Activated CD4-positive, alpha-beta T cell treated with anti-CD3 and anti-CD28 coated beads for 36 hours (primary cell): ENCODE data around the gene ITGAE. TPM values are rescaled to one million over a fixed set of nuclear protein-coding genes. Genes with fewer than 3 reads are reported as not detected.

Experiments used
- ATAC-seq: fragments of 200-7000 bp; cut with Tn5 transposase; one replicate; pipeline ENCODE4 v1.10.0; 2021; ENCODE audit warnings: mild to moderate bottlenecking, moderate library complexity
- CTCF ChIA-PET: fragments of 350-600 bp; sonication (Branson Sonifier 250); formaldehyde crosslinking; loops from one replicate; lab custom pipeline; 2021; ENCODE audit warnings: antibody characterized with exemption; lab: Charles Lee
- POLR2A ChIA-PET: fragments of 350-600 bp; sonication (Branson Sonifier 250); formaldehyde crosslinking; loops from one replicate; lab custom pipeline; 2021; ENCODE audit warnings: antibody characterized with exemption, inconsistent platforms; lab: Charles Lee
- DNase-seq: peaks from one replicate; pipeline ENCODE4 v3.0.0-alpha.2; 2020
- H3K27ac Mint-ChIP-seq: one replicate; pipeline ENCODE4 v1.8.0; 2021; ENCODE audit warnings: mixed read lengths
- H3K27me3 Mint-ChIP-seq: one replicate; pipeline ENCODE4 v1.8.0; 2021; ENCODE audit warnings: mixed read lengths
- H3K36me3 Mint-ChIP-seq: one replicate; pipeline ENCODE4 v1.8.0; 2021; ENCODE audit warnings: low read depth, mixed read lengths
- H3K4me1 Mint-ChIP-seq: one replicate; pipeline ENCODE4 v1.8.0; 2021; ENCODE audit warnings: mixed read lengths
- H3K4me3 Mint-ChIP-seq: one replicate; pipeline ENCODE4 v1.8.0; 2021; ENCODE audit warnings: mild to moderate bottlenecking, moderate library complexity, mixed read lengths
- H3K9me3 Mint-ChIP-seq: one replicate; pipeline ENCODE4 v1.8.0; 2021; ENCODE audit warnings: low read depth, mixed read lengths
- intact Hi-C, 2 experiments: fragments of 100-400 bp; cut with DNase I in 1 of 2; cut with micrococcal nuclease in 1 of 2; formaldehyde crosslinking; loops; one replicate each; pipeline versions ENCODE4 v1.14.2 to v1.15.1; 2022 to 2024; cut with DNase I, micrococcal nuclease
- total RNA-seq, 2 experiments: library from RNA; stranded (reverse); gene quantifications; one replicate each; pipeline ENCODE4 v1.2.3, GENCODE V29; 2021

The ITGAE gene
- total RNA-seq, 2 experiments from 2014 or later, result 20.9 to 41.1 TPM

DNA sequence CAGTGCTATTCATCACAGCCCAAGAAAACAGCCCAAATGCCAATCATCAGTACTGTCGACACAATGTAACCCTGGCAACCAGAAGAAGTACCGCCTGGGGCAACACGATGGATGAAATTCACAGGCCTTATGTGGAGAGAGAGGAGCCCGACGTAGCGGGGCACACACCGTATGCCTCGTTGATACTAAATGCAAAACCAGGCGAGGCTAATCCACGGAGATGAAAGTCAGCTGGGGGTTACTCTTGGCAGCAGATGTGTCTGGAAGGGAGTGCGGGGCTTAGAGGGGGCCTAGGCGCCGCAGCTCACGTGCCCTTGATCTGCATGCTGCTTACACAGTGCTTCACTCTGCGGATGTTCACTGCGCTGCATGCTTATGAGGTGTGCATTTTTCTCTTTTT is 29.8 kb downstream of the ITGAE start:
- ATAC-seq (peak; percentile 55), DNase-seq (no peak)
- H3K36me3 Mint-ChIP-seq, result no peaks in the 10 kb centered on the region
- H3K4me3 Mint-ChIP-seq, result no peak overlapping the region
- POLR2A ChIA-PET, result no interaction called here
- H3K4me1 Mint-ChIP-seq, result peaks cover 38% of the 10 kb centered on the region
- peaks cover 6% of the 10 kb centered on the region for H3K27me3 Mint-ChIP-seq
- peaks cover 2% of the 10 kb centered on the region for H3K9me3 Mint-ChIP-seq
- CTCF ChIA-PET, result interaction anchor here (0.7 to 1.9 kb wide), 3 partner anchors 32 to 55 kb away, joined by 3 to 9 read pairs (median 3); no protein-coding TSS in a partner anchor
- intact Hi-C loops, result no loop called here
- no peak overlapping the region for H3K27ac Mint-ChIP-seq

DNA sequence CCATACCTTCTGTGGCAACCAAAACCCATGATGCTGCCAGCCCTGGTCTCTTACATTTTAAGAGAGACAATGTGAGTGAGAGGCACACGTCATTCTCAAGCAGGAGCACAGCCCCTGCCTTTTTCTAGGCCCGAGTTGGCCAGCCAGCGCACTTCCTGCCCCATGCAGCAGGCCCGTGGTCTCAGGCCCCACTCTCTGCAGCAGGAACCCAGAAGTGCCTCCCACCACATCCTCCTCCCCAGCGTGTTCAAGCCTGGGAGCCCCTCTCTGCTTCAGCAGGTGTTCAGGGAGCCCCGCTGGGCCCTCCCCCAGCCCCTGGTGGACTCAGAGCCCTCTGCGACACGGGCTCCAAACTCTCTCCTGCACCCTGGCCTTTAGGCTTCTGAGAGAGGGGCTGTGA is 30.5 kb downstream of the ITGAE start:
- peaks cover 45% of the 10 kb centered on the region for H3K4me1 Mint-ChIP-seq
- intact Hi-C loops, result no loop called here
- no peak for DNase-seq
- POLR2A ChIA-PET, result no interaction called here
- H3K9me3 Mint-ChIP-seq, result peaks cover 2% of the 10 kb centered on the region
- ATAC-seq, result peak; percentile 27
- no peak overlapping the region for H3K27ac Mint-ChIP-seq
- H3K36me3 Mint-ChIP-seq, result no peaks in the 10 kb centered on the region
- H3K27me3 Mint-ChIP-seq, result peaks cover 6% of the 10 kb centered on the region
- H3K4me3 Mint-ChIP-seq, result no peak overlapping the region
- CTCF ChIA-PET, result no interaction called here

DNA sequence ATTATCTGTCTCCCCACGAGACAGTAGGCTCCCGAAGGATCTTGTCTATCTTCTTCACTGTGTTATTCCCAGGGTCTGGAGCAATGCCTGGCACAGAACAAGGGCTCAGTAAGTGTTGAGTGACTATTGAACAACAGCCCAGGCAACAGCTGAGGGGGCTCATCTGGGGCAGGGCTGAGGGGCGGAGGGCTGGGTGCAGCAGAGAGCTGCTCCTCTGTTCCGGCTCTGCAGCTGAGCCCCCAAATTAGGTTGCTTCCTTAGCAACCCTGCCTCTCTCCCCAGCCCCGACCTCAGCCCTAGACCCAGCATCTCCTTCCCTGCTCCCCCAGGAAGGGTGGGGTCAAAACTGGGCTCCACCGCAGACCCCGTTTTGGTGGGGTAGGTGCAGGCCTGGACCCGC is 32.2 kb downstream of the ITGAE start:
- ChIA-PET CTCF (no interaction called here), POLR2A (no interaction called here)
- Mint-ChIP-seq H3K9me3 (peaks cover 2% of the 10 kb centered on the region), H3K27ac (no peak overlapping the region), H3K36me3 (no peaks in the 10 kb centered on the region), H3K4me3 (no peak overlapping the region), H3K27me3 (peaks cover 6% of the 10 kb centered on the region), H3K4me1 (peaks cover 61% of the 10 kb centered on the region)
- no peak for ATAC-seq
- intact Hi-C loops, result no loop called here
- DNase-seq, result no peak

DNA sequence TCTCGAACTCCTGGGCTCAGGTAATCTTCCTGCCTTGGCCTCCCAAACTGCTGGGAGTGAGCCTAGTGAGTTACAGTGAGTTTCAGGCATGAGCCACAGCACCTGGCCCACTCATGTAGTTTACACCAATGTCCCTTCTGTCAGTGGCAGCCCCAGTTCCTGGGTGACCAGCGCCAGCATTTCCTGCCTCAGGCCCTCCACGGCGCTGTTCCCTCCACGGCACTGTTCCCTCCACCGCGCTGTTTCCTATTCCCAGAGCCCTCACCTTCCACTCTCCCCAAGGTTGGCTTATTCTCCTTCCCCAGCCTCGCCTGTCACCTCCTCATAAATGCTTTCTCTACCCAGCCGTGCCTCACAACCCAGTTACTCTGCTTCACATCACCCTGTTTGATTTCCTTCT is 32.6 kb downstream of the ITGAE start:
- CTCF ChIA-PET, result no interaction called here
- no peaks in the 10 kb centered on the region for H3K36me3 Mint-ChIP-seq
- ATAC-seq (no peak), DNase-seq (no peak)
- H3K9me3 Mint-ChIP-seq, result peaks cover 2% of the 10 kb centered on the region
- H3K27me3 Mint-ChIP-seq, result peaks cover 6% of the 10 kb centered on the region
- POLR2A ChIA-PET, result no interaction called here
- no peak overlapping the region for H3K4me3 Mint-ChIP-seq
- H3K4me1 Mint-ChIP-seq, result peaks cover 65% of the 10 kb centered on the region
- no peak overlapping the region for H3K27ac Mint-ChIP-seq
- intact Hi-C loops, result no loop called here

DNA sequence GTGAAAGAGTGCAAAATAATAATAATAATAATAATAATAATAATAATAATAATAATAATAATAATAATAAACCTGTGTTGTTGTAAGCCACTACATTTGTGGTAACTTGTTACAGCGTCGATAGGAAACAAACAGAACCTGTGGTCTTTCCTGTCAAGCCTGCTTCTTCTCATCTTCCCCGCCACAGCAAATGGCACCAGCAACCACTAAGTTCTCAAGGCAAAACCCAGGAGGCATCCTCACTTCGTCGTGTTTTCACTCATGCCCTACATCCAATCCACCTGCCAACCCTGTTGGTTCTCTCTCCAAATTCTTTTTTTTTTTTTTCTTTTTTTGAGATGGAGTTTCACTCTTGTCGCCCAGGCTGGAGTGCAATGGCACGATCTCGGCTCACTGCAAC is 34.2 kb downstream of the ITGAE start:
- CTCF ChIA-PET, result interaction anchor here (0.6 to 1.3 kb wide), 3 partner anchors 28 to 562 kb away, joined by 3 to 6 read pairs (median 3); no protein-coding TSS in a partner anchor
- POLR2A ChIA-PET, result no interaction called here
- no peak for ATAC-seq

DNA sequence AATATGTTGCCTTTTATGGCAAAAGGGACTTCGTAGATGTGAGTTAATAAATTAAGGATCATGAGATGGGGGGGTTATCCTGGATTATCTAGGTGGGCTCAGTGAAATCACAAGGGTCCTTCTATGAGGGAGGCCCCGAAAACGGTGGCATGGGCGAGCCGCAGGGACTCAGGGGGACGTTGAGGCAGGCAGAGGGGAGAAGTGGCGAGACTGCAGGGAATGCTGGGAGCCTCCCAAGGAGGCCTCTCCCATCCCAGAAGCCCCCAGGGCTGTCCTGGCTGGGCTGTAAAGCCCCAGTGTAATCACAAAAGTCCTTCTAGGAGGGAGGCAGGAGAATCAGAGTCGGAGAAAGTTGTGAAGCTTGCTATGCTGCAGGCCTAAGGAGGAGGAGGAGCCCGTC is 35.0 kb downstream of the ITGAE start:
- H3K4me3 Mint-ChIP-seq, result peak overlapping the region; percentile 21
- CTCF ChIA-PET, result interaction anchor here (0.5 to 1.3 kb wide), 4 partner anchors 27 to 563 kb away, joined by 3 to 6 read pairs (median 4); no protein-coding TSS in a partner anchor
- H3K4me1 Mint-ChIP-seq, result peaks cover 60% of the 10 kb centered on the region

More for the DNA sequence above, 34.2 kb downstream of the ITGAE start:
- peaks cover 6% of the 10 kb centered on the region for H3K27me3 Mint-ChIP-seq
- peaks cover 65% of the 10 kb centered on the region for H3K4me1 Mint-ChIP-seq
- H3K36me3 Mint-ChIP-seq, result no peaks in the 10 kb centered on the region
- peaks cover 2% of the 10 kb centered on the region for H3K9me3 Mint-ChIP-seq
- DNase-seq, result peak; percentile 45
- H3K27ac Mint-ChIP-seq, result no peak overlapping the region
- intact Hi-C loops, result no loop called here
- no peak overlapping the region for H3K4me3 Mint-ChIP-seq

DNA sequence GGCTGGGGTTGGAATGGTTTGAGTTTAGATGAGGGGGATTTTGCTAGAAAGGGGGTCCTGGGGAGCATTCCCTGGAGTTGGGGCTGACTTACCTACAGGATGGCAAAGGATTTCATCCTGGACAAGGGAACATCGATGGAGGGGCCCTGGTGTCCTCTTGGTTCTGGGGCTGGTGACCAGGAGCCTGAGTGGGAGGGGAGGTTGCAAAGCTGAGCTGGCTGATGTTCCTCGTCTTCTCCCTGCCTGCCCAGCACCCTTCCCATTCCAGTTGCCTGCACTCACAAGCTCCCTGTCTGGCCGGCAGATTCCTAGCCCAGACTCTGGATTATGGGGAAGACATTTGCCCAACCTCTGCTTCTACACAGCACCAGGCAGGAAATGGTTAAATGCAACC is 37.2 kb downstream of the ITGAE start:
- Mint-ChIP-seq H3K27me3 (peaks cover 3% of the 10 kb centered on the region), H3K4me1 (peaks cover 48% of the 10 kb centered on the region), H3K9me3 (peaks cover 10% of the 10 kb centered on the region), H3K4me3 (peak overlapping the region; percentile 21), H3K36me3 (no peaks in the 10 kb centered on the region), H3K27ac (peak overlapping the region; percentile 87)
- ATAC-seq, result no peak
- DNase-seq, result no peak
- intact Hi-C loops, result loop anchor here (2.0 kb wide), 2 partner anchors 23 to 53 kb away; no protein-coding TSS in a partner anchor
- POLR2A ChIA-PET, result interaction anchor here (0.6 kb wide), 1 partner anchor 58 kb away, joined by 3 read pairs; no protein-coding TSS in a partner anchor
- CTCF ChIA-PET, result interaction anchor here (0.6 to 1.4 kb wide), 2 partner anchors 26 to 925 kb away, joined by 4 to 5 read pairs; no protein-coding TSS in a partner anchor

More for the DNA sequence above, 35.0 kb downstream of the ITGAE start:
- Mint-ChIP-seq H3K27me3 (peaks cover 5% of the 10 kb centered on the region), H3K9me3 (peaks cover 2% of the 10 kb centered on the region), H3K36me3 (no peaks in the 10 kb centered on the region), H3K27ac (peak overlapping the region; percentile 85)
- DNase-seq (no peak), ATAC-seq (no peak)
- intact Hi-C loops, result loop anchor here (1.0 to 2.0 kb wide), 6 partner anchors 25 to 80 kb away; partner anchors contain the start of gene NCBP3 (in 1 of the 2)
- POLR2A ChIA-PET, result no interaction called here

DNA sequence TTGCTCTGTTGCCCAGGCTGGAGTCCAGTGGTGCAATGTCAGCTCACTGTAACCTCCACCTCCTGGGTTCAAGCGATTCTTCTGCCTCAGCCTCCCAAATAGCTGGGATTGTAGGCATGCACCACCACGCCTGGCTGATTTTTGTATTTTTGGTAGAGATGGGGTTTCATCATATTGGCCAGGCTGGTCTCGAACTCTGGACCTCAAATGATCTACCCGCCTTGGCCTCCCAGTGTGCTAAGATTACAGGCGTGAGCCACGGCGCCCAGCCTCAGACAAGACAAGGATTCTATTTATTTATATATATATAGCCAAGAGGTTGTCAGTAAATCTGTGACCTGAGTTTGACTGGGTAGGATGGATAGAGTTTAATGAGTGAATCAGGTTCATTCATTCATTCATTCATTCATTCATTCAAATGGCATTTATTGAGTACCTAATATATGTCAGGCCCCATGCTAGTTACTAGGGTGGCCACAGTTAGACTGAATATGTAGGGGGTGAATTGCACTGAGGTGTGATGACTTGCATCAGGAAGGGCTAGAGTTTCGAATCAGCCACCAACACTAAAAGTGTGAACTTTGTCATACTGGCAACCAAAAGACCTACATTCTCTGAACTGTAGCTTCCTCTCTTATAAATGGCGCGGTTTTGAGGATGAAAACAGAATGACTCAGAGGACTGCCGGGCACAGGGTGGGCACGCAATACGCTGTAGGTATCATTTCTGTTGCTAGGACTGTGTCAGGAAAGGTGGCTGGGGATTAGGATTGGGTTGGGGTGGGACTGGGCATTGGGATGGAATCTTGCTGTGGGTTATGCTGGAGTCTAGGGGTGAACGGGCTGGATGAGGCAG is 37.8 kb downstream of the ITGAE start:
- peaks cover 10% of the 10 kb centered on the region for H3K9me3 Mint-ChIP-seq
- ChIA-PET POLR2A (interaction anchor here (0.6 kb wide), 1 partner anchor 57 kb away, joined by 3 read pairs; no protein-coding TSS in a partner anchor), CTCF (interaction anchor here (1.4 kb wide), 1 partner anchor 26 kb away, joined by 5 read pairs; no protein-coding TSS in a partner anchor)
- DNase-seq, result peak; percentile 61
- H3K27me3 Mint-ChIP-seq, result no peaks in the 10 kb centered on the region
- H3K4me3 Mint-ChIP-seq, result peak overlapping the region; percentile 21
- peak; percentile 72 for ATAC-seq
- intact Hi-C loops, result no loop called here
- H3K27ac Mint-ChIP-seq, result peak overlapping the region; percentile 87
- H3K36me3 Mint-ChIP-seq, result no peaks in the 10 kb centered on the region
- peaks cover 42% of the 10 kb centered on the region for H3K4me1 Mint-ChIP-seq

DNA sequence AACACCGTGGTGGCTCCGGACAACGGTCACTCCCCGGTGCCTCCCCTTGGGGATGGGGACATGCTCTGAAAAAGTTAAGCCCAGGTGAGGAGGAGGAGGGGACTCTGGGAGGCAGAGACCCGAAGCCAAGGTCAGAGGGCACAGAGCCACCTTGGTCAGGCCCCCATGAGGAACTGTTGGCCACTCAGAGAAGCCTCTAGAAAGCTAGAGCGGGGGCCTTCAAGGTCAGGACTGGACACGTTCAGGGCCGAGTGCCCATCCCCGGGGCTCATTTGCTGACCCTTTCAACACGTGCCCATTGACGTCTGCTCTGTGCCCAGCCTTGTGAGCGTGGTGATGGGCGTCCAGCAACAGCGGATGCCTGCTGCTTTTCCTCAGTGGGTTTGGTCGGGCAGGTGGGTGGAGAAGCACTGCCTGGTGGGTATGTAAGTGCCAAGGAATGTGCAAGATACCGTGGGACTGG is 39.0 kb downstream of the ITGAE start:
- no peak overlapping the region for H3K27ac Mint-ChIP-seq

DNA sequence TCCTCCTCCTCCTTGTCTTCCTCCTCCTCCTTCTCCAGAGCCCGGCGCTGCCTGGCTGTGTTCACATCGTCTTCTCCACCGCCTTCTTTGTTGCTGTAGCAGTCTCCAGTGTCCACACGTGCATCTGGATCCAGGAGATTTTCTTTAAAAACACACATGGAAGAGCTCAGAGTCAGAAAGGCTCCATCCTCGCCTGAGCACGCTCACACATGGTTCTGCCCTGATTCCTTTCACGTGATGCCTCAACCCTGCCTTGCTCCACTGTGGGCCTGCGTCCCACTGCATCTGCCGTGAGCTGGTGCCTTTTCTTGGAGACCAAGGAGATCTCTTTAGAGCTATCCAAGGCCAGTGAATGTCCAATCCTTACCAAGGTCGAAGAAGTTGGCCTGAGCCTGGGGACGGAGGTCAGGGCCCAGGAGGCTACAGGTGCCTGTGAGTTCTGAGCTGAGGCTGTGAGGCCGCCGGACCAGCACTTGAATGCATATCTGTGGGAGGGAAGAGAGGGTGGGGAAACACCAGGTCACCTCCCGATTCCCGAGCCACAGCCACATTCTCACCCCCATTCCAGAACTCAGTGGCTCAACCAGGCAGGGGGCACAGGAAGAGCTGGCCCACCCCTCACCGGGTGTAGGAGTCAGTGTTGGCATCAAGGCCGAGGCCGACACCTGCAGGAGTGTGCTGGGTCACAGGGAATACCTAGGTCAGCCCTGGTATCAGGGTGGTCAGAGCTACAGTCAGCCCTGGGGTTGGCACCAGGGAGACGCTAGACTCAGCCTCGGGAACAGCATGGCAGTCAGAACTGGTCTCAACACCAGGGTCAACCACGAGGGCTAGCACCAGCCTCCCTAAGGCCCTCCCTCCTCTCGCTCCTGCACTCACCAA is 39.7 kb downstream of the ITGAE start:
- no peak overlapping the region for H3K27ac Mint-ChIP-seq
- CTCF ChIA-PET, result interaction anchor here (0.7 to 3.3 kb wide), 2 partner anchors 23 to 26 kb away, joined by 3 to 17 read pairs; no protein-coding TSS in a partner anchor
- ATAC-seq (no peak), DNase-seq (no peak)
- H3K4me1 Mint-ChIP-seq, result peaks cover 33% of the 10 kb centered on the region
- no peaks in the 10 kb centered on the region for H3K36me3 Mint-ChIP-seq
- no peaks in the 10 kb centered on the region for H3K27me3 Mint-ChIP-seq
- no peak overlapping the region for H3K4me3 Mint-ChIP-seq
- POLR2A ChIA-PET, result no interaction called here
- H3K9me3 Mint-ChIP-seq, result peaks cover 8% of the 10 kb centered on the region
- intact Hi-C loops, result no loop called here

More for the DNA sequence above, 39.0 kb downstream of the ITGAE start:
- no peak for ATAC-seq
- Mint-ChIP-seq H3K4me3 (no peak overlapping the region), H3K36me3 (no peaks in the 10 kb centered on the region), H3K4me1 (peaks cover 38% of the 10 kb centered on the region), H3K9me3 (peaks cover 8% of the 10 kb centered on the region), H3K27me3 (no peaks in the 10 kb centered on the region)
- intact Hi-C loops, result no loop called here
- CTCF ChIA-PET, result interaction anchor here (0.7 to 3.3 kb wide), 2 partner anchors 21 to 24 kb away, joined by 3 to 17 read pairs; no protein-coding TSS in a partner anchor
- DNase-seq, result no peak
- POLR2A ChIA-PET, result no interaction called here
